ENCODE data around the gene DTNB.
"Not testable (repeated sequence)": the region's sequence is repeated elsewhere in the genome, so short reads cannot be mapped to it uniquely, and the experiment has no call there.

Gene DTNB

GRCh38 chr2:25682082-25682481, 8.7 kb upstream of the DTNB start:
- DNase-seq: no peak

GRCh38 chr2:25677877-25678276, 4.5 kb upstream of the DTNB start:
- DNase-seq: no peak

- no peak for DNase-seq
These were observed 643 bp upstream of the DTNB start for GRCh38 chr2:25674077-25674362.

- peak; percentile 21 for DNase-seq
These were observed 680 bp downstream of the DTNB start for GRCh38 chr2:25672494-25673299.

GRCh38 chr2:25671622-25672021, 1.8 kb downstream of the DTNB start:
- no peak for DNase-seq

- no peak for DNase-seq
These were observed 3.9 kb downstream of the DTNB start for GRCh38 chr2:25669520-25669919.

- DNase-seq: no peak
These were observed 7.2 kb downstream of the DTNB start for GRCh38 chr2:25666218-25666617.

GRCh38 chr2:25665429-25665828, 7.9 kb downstream of the DTNB start:
- DNase-seq: not testable (repeated sequence)

GRCh38 chr2:25664965-25665307, 8.4 kb downstream of the DTNB start:
- DNase-seq: no peak

GRCh38 chr2:25664183-25664964, 9.0 kb downstream of the DTNB start:
- peak; percentile 6 for DNase-seq

GRCh38 chr2:25655316-25655715, 18.1 kb downstream of the DTNB start:
- DNase-seq: no peak

GRCh38 chr2:25654801-25655200, 18.6 kb downstream of the DTNB start:
- DNase-seq: no peak

- no peak for DNase-seq
These were observed 21.5 kb downstream of the DTNB start for GRCh38 chr2:25651782-25652455.

- DNase-seq: no peak
These were observed 22.3 kb downstream of the DTNB start for GRCh38 chr2:25651066-25651465.

GRCh38 chr2:25650256-25650655, 23.1 kb downstream of the DTNB start:
- DNase-seq: no peak

GRCh38 chr2:25649786-25650185, 23.6 kb downstream of the DTNB start:
- DNase-seq: no peak

GRCh38 chr2:25642298-25642697, 31.1 kb downstream of the DTNB start:
- DNase-seq: no peak

- DNase-seq: no peak
These were observed 33.7 kb downstream of the DTNB start for GRCh38 chr2:25639696-25640095.

GRCh38 chr2:25639131-25639530, 34.2 kb downstream of the DTNB start:
- no peak for DNase-seq

- no peak for DNase-seq
These were observed 37.6 kb downstream of the DTNB start for GRCh38 chr2:25635797-25636196.

- not testable (repeated sequence) for DNase-seq
These were observed 39.6 kb downstream of the DTNB start for GRCh38 chr2:25633801-25634200.

- DNase-seq: no peak
These were observed 41.0 kb downstream of the DTNB start for GRCh38 chr2:25632396-25632795.

GRCh38 chr2:25624635-25625034, 48.7 kb downstream of the DTNB start:
- no peak for DNase-seq

- no peak for DNase-seq
These were observed 50.0 kb downstream of the DTNB start for GRCh38 chr2:25623361-25623760.

Measured in NCI-H1436 (cell line).